Muscle of back (tissue), 13 donors: ENCODE results near the gene QSOX1. TPM values are rescaled to one million over a fixed set of nuclear protein-coding genes. Genes with fewer than 3 reads are reported as not detected.
"Not testable (repeated sequence)": the region's sequence is repeated elsewhere in the genome, so short reads cannot be mapped to it uniquely, and the experiment has no call there.

Experiments
- DNase-seq, 3 donors: peaks; one replicate each; pipeline versions ENCODE4 v3.0.0 to v3.0.0-alpha.2; 2013
- long read RNA-seq, 9 donors: transcript quantifications; one replicate each; lab custom pipeline, GENCODE V29; 2026
- polyA plus RNA-seq, 10 donors: library from polyadenylated mRNA; unstranded; fragments of 120-200 nt; gene quantifications; one replicate each; pipeline ENCODE4 v1.2.1, GENCODE V29; 2013; ENCODE audit not compliant: insufficient read length in 10 of 10

Gene QSOX1, protein sequence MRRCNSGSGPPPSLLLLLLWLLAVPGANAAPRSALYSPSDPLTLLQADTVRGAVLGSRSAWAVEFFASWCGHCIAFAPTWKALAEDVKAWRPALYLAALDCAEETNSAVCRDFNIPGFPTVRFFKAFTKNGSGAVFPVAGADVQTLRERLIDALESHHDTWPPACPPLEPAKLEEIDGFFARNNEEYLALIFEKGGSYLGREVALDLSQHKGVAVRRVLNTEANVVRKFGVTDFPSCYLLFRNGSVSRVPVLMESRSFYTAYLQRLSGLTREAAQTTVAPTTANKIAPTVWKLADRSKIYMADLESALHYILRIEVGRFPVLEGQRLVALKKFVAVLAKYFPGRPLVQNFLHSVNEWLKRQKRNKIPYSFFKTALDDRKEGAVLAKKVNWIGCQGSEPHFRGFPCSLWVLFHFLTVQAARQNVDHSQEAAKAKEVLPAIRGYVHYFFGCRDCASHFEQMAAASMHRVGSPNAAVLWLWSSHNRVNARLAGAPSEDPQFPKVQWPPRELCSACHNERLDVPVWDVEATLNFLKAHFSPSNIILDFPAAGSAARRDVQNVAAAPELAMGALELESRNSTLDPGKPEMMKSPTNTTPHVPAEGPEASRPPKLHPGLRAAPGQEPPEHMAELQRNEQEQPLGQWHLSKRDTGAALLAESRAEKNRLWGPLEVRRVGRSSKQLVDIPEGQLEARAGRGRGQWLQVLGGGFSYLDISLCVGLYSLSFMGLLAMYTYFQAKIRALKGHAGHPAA
- polyA plus RNA-seq: 10 to 100 TPM; 18.7 to 43.2 (median 28.5) TPM
- long read RNA-seq, donor 1, full-length matches to known transcripts: 2 of 2 reads
- long read RNA-seq, donor 1, partial matches to known transcripts: 0 of 2 reads
- long read RNA-seq, donor 1, other reads (novel, unspliced or antisense): 0 of 2 reads
- long read RNA-seq, donor 2, full-length matches to known transcripts: 4 of 4 reads
- long read RNA-seq, donor 2, partial matches to known transcripts: 0 of 4 reads
- long read RNA-seq, donor 2, other reads (novel, unspliced or antisense): 0 of 4 reads
- long read RNA-seq, donor 3: 0 reads
- long read RNA-seq, donor 4, full-length matches to known transcripts: 5 of 5 reads
- long read RNA-seq, donor 4, partial matches to known transcripts: 0 of 5 reads
- long read RNA-seq, donor 4, other reads (novel, unspliced or antisense): 0 of 5 reads
- long read RNA-seq, donor 5, full-length matches to known transcripts: 6 of 6 reads
- long read RNA-seq, donor 5, partial matches to known transcripts: 0 of 6 reads
- long read RNA-seq, donor 5, other reads (novel, unspliced or antisense): 0 of 6 reads
- long read RNA-seq, donor 6, full-length matches to known transcripts: 2 of 2 reads
- long read RNA-seq, donor 6, partial matches to known transcripts: 0 of 2 reads
- long read RNA-seq, donor 6, other reads (novel, unspliced or antisense): 0 of 2 reads
- long read RNA-seq, donor 7, full-length matches to known transcripts: 10 of 10 reads
- long read RNA-seq, donor 7, partial matches to known transcripts: 0 of 10 reads
- long read RNA-seq, donor 7, other reads (novel, unspliced or antisense): 0 of 10 reads
- long read RNA-seq, donor 8, full-length matches to known transcripts: 3 of 3 reads
- long read RNA-seq, donor 8, partial matches to known transcripts: 0 of 3 reads
- long read RNA-seq, donor 8, other reads (novel, unspliced or antisense): 0 of 3 reads
- long read RNA-seq, donor 9: 0 reads

DNA sequence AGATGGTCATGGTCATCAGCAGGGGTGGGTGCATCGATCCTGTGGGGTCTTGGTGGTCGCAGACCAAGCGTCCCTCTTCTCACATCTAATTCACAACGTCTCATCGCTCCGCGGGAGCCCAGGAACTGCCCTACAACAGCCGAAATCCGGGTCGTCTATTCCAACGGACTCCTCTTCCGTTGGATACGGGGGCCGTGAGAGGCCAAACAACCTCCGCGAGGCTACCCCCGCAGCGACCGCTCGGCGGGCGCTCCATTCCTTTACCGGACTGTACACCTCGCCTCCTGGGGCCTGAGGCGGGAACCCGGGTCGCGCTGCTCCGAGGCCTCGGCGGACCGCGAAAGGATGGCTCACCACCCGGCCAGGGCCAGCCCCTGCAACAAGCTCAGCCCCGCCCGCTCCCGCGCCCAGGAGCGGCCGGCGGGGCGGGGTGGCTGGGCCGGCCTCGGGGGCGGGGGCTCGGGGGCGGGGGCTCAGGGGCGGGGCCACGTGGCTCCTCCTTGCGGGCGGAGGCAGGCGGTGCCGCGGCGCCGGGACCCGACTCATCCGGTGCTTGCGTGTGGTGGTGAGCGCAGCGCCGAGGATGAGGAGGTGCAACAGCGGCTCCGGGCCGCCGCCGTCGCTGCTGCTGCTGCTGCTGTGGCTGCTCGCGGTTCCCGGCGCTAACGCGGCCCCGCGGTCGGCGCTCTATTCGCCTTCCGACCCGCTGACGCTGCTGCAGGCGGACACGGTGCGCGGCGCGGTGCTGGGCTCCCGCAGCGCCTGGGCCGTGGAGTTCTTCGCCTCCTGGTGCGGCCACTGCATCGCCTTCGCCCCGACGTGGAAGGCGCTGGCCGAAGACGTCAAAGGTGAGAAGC, at the start of gene QSOX1:
Gene QSOX1, plus strand, starts transcription at position 545 of the 857 bp plus-strand sequence. Its CDS starts 39 bp downstream, at position 584.
- peak; percentile 87 to 98 (median 92) for DNase-seq

DNA sequence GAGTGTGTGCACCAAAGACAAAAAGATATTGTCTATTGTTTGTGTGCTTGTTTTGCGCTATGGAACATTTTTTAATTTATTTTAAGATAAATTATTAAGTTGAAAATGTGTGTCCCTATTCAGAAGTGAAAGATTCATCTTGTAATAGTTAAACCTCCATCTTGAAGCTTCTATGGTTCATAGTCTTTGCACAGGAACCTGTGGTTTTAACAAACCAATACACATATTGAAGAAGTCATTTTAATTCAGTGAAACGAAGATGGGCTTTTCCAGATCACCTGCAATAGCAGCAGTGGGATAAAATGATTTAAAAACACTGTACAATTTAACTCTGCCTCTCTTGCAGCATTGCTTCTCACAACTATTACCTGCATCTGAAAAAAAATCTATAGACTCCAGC, 42.6 kb upstream of the QSOX1 start:
- no peak for DNase-seq

DNA sequence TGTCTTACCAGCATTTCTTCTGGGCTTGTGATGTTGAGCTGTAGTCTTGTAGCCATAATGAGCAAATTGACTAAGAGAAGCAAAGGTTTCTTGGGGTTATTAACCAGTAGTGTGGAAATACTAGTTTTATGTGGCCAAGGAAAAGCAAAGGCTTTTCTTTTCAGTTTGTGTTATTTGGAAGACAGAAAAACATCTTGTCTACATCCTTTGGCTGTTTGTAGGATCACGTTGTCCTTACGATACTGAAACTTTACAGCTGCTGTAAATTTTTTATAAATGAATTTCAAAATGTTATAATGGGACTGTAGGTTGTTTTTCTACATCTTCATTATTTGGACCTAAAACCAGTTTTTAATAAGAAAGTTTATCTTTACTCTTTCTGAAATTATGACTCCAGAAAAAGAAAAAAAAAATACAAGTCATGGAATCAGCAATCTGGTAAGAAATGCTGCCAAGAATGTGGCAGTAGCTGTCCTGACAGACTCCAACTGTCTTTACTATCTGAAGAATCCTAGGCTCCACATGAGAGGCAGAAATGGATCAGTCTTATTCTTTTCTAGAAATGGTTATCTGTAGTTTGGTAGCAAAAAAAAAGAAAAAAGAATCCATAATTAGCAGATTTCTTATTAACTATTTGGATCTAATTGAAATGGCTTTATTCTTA, 41.6 kb upstream of the QSOX1 start:
- DNase-seq: no peak

DNA sequence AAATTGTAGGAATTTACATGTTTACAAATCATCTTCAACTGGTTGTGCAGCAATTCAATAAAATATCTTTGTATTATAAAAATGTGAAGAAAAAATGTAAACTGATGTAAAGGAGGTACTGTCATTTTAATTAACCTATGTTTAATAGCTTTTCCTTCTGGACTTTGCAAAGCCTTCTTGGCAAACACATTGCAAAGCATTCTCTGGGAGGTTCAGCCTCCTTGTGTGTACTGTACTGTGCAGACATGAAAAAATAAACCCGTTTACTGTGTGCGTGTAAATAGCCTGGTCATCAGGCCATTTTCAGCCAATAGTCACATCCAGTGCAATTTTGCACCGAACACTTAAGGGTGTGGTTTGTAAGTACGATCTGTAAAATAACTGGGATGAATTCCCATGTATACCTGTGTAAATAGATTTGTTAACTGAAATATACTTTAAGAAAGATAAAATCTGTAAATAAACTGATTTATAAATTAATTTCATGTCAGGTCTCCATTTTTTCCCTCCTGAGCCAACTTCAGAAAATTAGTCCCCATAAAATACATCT, 40.2 kb upstream of the QSOX1 start:
- DNase-seq: no peak

DNA sequence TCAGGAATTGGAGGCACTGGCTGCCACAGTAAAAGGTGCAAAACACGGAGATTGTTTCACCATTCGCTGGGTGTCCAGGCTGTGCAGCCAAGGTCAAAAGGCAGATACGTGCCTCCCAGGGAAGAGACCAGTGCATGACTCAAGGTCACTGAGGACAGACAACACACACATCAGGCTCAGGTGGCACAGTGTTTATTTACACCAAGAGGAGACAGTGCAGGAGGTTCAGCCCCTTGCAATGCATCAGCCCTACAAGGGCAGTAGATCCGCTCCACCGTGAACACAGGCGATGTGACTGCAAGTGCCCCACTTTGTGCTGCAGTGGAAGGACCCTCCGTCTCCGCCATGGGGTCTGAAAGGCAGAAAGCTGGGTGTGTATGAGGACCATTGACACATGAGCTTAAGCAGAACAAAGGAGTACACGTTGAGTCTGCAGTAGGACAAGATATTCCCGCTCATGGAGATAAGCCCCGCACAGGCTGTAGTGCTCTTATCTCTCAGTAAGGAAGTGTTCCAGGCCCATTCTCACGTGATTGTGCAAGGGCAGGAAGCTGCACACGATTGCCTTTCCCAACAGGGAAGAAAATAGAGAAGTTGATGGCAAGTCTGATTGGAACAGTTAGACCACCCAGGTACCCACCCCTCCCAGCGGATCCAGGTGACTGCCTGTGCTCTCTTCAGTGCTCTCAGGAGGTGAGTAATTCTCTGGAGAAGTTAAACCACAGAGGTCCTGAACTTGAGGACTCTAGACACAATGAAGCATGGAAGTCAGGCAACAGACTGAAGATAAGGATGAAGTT, 37.5 kb upstream of the QSOX1 start:
- no peak for DNase-seq

DNA sequence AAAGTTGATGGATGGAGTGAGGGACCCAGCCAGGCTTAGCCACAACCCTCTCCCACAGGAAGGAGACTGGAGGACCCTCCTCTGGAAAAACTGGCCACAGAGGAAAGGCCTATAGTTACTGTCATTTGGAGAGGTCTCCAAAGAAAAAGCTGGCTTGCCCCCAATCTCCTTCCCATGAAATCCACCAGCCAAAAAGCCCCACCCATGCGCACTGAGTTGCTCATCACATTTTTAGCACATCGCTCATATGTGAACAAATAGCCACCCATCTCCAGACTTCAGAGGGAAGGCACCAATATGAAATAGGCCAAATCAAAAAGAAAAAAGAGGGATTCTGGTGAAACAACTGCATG, 36.9 kb upstream of the QSOX1 start:
- DNase-seq: peak in 1 of 3 donors; percentile 49

DNA sequence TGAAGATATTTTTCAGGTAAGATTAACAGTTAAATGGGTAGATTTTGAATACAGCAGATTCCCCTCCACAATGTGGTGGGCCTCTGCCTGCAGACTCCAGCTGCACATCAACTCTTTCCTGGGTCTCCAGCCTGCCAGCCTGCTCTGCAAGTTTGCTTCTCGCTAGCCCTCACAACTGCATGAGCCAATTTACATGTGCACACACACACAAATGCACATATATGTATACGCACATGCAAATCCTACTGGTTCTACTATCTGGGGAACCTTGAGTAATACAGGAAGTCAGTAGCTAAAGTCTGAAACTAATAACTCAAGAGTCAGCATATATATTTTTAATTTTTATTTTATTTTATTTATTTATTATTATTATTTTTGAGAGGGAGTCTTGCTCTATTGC, 34.8 kb upstream of the QSOX1 start:
- no peak for DNase-seq

DNA sequence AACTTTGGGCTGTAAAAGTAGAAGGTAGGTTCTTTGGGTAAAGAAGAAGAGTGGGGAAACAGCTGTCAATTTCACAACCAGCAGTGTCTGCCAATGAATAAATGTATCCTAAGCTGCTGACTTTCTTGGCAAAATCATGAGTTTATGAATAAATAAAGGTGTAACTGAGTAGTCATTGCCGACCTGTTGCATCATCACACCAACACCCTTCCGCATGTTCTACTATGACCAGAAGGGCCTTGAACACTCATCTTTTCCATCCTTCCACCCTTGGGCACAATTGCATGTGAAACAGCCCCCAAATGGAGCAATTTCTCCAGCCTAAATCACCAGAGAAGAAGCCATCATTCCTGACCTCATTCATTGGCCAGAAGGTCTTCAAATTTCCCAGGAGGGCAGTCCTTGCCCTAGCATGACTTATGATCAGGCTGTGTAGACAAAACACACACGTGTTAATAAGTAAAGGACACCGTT, 31.2 kb upstream of the QSOX1 start:
- no peak for DNase-seq

DNA sequence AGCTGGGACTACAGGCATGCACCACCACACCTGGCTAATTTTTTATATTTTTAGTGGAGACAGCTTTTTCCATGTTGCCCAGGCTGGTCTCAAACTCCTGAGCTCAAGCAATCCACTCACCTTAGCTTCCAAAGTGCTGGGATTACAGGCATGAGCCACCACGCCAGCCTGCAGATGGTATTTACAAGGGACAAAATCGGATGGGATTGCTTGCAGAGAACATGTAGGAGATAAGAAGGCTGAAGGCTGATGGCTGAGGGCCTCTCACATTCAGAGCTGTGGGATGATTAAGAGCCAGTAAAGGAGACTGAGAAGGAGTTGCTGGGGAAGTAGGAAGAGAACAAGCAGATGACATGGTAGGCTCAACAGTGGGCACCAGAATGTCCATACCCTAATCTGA, 24.0 kb upstream of the QSOX1 start:
- no peak for DNase-seq

DNA sequence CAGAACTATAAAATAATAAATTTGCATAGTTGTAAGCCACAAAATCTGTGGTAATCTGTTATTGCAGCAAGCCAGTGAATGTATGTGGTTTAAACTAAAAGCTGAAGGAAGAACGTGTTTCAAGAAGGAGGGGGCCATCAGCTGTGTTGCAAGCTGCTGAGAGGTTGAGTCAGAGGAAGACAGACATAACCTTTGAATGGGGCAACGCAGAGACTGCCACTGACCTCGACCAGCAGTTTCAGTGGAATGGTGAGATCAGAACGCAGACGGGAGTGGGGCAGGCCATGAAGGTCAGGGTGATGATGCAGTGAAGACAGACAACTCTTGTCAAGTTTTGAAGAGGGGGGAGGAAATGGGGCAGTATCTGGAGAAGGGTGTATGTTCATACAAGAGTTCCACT, 23.2 kb upstream of the QSOX1 start:
- peak in 1 of 3 donors; percentile 51 for DNase-seq

DNA sequence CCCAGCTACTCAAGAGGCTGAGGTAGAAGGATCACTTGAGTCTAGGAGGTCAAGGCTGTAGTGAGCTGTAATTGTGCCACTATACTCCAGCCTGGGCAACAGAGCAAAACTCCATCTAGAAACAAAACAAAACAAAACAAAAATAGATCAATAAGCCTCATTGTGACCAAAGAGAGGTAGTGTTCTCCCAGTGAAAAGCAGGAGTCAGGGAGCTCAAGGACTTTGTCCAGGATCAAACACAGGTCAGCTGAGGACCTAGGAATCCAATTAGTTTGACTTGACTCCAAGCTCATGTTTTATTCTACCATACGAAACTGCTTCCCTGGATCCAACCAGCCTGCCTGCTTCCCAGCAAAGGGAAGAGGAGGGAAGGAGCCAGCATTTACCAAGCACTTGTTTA, 21.5 kb upstream of the QSOX1 start:
- DNase-seq: no peak

DNA sequence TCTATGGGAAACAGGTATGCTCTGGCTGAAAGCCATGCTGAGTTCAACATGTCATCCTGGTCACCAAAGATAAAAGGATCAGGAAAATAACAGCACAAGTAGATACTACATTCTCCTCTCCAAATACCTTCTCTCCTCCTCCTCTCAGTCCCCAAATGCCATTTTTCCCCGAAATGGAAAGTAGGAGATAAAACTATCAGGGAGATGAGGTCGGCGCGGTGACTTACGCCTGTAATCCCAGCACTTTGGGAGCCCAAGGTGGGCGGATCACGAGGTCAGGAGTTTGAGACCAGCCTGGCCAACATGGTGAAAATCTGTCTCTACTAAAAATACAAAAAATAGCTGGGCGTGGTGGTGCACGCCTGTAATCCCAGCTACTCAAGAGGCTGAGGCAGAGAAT, 21.0 kb upstream of the QSOX1 start:
- DNase-seq: not testable (repeated sequence)

DNA sequence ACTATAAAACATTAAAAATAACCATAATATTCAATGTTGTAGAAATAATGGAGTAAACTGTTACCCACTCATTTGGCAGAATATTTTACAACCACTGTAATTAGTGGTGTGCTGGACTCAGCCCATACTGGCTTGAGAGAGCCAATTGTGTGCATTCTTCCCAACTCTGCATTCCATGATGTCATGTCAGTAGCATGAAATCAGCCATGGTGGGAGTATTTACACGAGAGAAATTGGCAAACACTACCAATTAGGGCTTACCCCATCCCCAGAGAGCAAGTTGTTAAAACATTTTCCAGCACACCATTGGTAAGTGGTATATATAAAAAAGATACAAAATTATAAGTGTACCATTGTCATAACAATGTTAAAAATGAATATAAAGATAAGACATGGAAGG, 19.1 kb upstream of the QSOX1 start:
- DNase-seq: no peak

DNA sequence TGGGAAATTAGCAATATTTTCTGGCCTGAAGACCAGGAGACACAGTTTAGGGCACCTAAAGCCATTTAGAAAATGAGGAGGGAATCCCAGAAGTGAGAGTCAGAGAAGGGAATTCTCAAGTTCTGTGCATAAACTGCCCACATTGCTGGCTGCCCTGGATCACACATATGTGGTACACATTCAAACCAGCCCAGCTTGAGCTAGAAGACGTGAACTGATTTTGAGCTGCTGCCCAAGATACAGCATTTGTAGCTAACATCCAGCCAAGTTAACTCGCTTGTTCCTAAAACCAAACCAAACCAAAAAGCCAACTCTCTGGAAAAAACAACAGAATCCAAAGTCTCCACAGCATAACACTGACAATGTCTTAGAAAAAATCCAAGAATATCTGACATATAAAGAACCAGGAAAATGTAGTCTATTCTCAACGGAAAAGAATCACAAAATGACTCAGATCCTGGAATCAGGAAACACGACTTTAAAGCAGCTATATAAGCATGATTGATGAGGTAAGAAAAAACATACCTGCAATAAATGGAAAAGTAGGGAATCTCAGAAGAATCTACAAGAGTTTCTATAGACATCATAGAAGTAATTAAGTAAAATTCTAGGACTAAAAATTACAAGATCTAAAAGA, 18.2 kb upstream of the QSOX1 start:
- DNase-seq: no peak

DNA sequence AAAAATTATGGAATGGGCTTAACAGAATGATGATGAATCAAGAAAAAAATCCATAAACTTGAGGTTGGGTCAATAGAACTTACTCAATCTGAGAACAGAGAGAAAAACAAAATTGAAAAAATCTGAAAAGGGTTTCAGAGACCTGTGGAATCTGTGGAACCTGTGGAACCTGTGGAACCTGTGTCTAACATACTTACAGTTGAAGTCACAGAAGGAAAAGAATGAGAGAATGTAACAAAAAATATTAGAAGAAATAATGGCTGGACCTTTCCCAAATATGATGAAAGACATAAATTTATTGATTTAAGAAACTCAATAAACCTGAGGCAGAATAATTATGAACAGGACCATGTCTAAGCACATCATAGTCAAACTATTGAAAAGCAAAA, 17.7 kb upstream of the QSOX1 start:
- no peak for DNase-seq

DNA sequence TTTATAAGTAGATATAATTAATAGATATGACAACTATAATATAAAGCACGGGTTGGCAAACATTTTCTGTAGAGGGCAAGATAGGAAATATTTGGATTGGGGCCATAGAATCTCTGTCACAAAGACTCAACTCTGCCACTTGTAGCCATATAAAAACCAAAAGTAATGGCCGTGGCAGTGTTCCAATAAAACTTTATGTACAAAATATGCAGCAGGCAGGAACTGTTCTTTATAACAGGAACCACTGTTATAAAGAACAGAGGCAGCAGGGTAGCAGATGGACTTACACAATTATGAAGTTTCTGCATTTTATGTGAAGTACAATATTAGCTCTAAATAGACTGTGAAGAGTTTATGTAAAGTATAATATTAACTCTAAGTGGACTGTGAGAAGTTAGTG, 16.9 kb upstream of the QSOX1 start:
- DNase-seq: no peak

DNA sequence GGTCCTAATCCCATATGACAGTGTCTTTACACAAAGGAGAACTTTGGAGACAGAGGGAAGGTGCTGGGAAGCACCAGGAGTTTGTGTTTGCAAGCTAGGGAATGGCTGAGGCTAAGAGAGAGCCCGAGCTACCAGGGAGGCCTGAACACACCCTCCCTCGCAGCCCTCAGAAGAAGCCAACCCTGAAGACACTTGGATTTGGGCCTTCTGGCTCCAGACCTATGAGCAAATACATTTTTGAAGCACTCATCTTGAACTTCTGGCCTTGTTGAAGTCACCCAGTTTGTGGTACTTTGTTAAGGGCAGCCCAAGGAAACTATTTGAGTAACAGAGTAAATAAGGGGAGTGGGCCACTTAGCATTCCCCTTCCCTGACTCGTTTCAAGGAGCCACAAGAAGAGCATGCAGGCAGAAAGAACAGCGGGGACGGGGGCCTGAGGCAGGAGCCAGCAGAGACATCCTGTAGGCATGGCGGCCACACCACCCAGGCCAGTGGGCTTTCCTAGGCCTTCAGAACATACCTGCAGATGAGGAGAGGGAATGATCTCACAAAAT, 13.2 kb upstream of the QSOX1 start:
- no peak for DNase-seq
